ENCODE data around the gene MESP1.

The MESP1 gene

GRCh38 chr15:89756897-89757296 is 5.8 kb upstream of the MESP1 start:
- H2AFZ ChIP-seq (ENCODE audit: low read length, unreplicated experiment), result no peak overlapping the region
- no peak overlapping the region for H3K27ac ChIP-seq (ENCODE audit: low read depth, low read length)
- H3K36me3 ChIP-seq (ENCODE audit: insufficient read depth, low read length), result no peaks in the 10 kb centered on the region
- H3K79me2 ChIP-seq (ENCODE audit: control insufficient read depth, insufficient read depth, low read length, unreplicated experiment), result no peaks in the 10 kb centered on the region
- H3K4me3 ChIP-seq (ENCODE audit: low read depth, low read length), result no peak overlapping the region
- H3K4me1 ChIP-seq (ENCODE audit: control insufficient read depth, insufficient read depth, low read length, unreplicated experiment), result no peaks in the 10 kb centered on the region
- no peaks in the 10 kb centered on the region for H3K27me3 ChIP-seq (ENCODE audit: insufficient read depth, low read length)

- H3K4me1 ChIP-seq (ENCODE audit: control insufficient read depth, insufficient read depth, low read length, unreplicated experiment), result no peaks in the 10 kb centered on the region
- H3K27me3 ChIP-seq (ENCODE audit: insufficient read depth, low read length), result no peaks in the 10 kb centered on the region
- no peak overlapping the region for H3K27ac ChIP-seq (ENCODE audit: low read depth, low read length)
- H3K4me3 ChIP-seq (ENCODE audit: low read depth, low read length), result no peak overlapping the region
- H3K79me2 ChIP-seq (ENCODE audit: control insufficient read depth, insufficient read depth, low read length, unreplicated experiment), result no peaks in the 10 kb centered on the region
- H2AFZ ChIP-seq (ENCODE audit: low read length, unreplicated experiment), result no peak overlapping the region
- H3K36me3 ChIP-seq (ENCODE audit: insufficient read depth, low read length), result no peaks in the 10 kb centered on the region
Measured at GRCh38 chr15:89755701-89756100, 4.7 kb upstream of the MESP1 start.

- H3K27me3 ChIP-seq (ENCODE audit: insufficient read depth, low read length), result peaks cover 7% of the 10 kb centered on the region; the same call in 1 of the 2 replicates
- H3K27ac ChIP-seq (ENCODE audit: low read depth, low read length), result no peak overlapping the region
- no peaks in the 10 kb centered on the region for H3K79me2 ChIP-seq (ENCODE audit: control insufficient read depth, insufficient read depth, low read length, unreplicated experiment)
- H2AFZ ChIP-seq (ENCODE audit: low read length, unreplicated experiment), result no peak overlapping the region
- H3K4me1 ChIP-seq (ENCODE audit: control insufficient read depth, insufficient read depth, low read length, unreplicated experiment), result no peaks in the 10 kb centered on the region
- H3K36me3 ChIP-seq (ENCODE audit: insufficient read depth, low read length), result no peaks in the 10 kb centered on the region
- H3K4me3 ChIP-seq (ENCODE audit: low read depth, low read length), result no peak overlapping the region
Measured at GRCh38 chr15:89754361-89755154, 3.5 kb upstream of the MESP1 start.

GRCh38 chr15:89753855-89754254 is 2.8 kb upstream of the MESP1 start:
- Histone ChIP-seq H2AFZ (ENCODE audit: low read length, unreplicated experiment) (no peak overlapping the region), H3K4me1 (ENCODE audit: control insufficient read depth, insufficient read depth, low read length, unreplicated experiment) (no peaks in the 10 kb centered on the region), H3K36me3 (ENCODE audit: insufficient read depth, low read length) (no peaks in the 10 kb centered on the region), H3K4me3 (ENCODE audit: low read depth, low read length) (no peak overlapping the region), H3K79me2 (ENCODE audit: control insufficient read depth, insufficient read depth, low read length, unreplicated experiment) (no peaks in the 10 kb centered on the region), H3K27me3 (ENCODE audit: insufficient read depth, low read length) (peaks cover 14% of the 10 kb centered on the region; the same call in 1 of the 2 replicates), H3K27ac (ENCODE audit: low read depth, low read length) (no peak overlapping the region)

GRCh38 chr15:89751748-89752147 is 699 bp upstream of the MESP1 start:
- H3K4me3 ChIP-seq (ENCODE audit: low read depth, low read length), result no peak overlapping the region
- H2AFZ ChIP-seq (ENCODE audit: low read length, unreplicated experiment), result no peak overlapping the region
- H3K4me1 ChIP-seq (ENCODE audit: control insufficient read depth, insufficient read depth, low read length, unreplicated experiment), result no peaks in the 10 kb centered on the region
- H3K36me3 ChIP-seq (ENCODE audit: insufficient read depth, low read length), result no peaks in the 10 kb centered on the region
- H3K27ac ChIP-seq (ENCODE audit: low read depth, low read length), result no peak overlapping the region
- H3K79me2 ChIP-seq (ENCODE audit: control insufficient read depth, insufficient read depth, low read length, unreplicated experiment), result no peaks in the 10 kb centered on the region
- peaks cover 15% of the 10 kb centered on the region; the same call in 1 of the 2 replicates for H3K27me3 ChIP-seq (ENCODE audit: insufficient read depth, low read length)

GRCh38 chr15:89749951-89750559 is 994 bp downstream of the MESP1 start:
- Histone ChIP-seq H3K4me1 (ENCODE audit: control insufficient read depth, insufficient read depth, low read length, unreplicated experiment) (no peaks in the 10 kb centered on the region), H3K79me2 (ENCODE audit: control insufficient read depth, insufficient read depth, low read length, unreplicated experiment) (no peaks in the 10 kb centered on the region), H3K27me3 (ENCODE audit: insufficient read depth, low read length) (peaks cover 15% of the 10 kb centered on the region; the same call in 1 of the 2 replicates), H2AFZ (ENCODE audit: low read length, unreplicated experiment) (peak overlapping the region; percentile 79), H3K36me3 (ENCODE audit: insufficient read depth, low read length) (no peaks in the 10 kb centered on the region), H3K4me3 (ENCODE audit: low read depth, low read length) (peak overlapping the region; percentile 85), H3K27ac (ENCODE audit: low read depth, low read length) (no peak overlapping the region)

GRCh38 chr15:89749526-89749925 is 1.5 kb downstream of the MESP1 start:
- Histone ChIP-seq H3K4me1 (ENCODE audit: control insufficient read depth, insufficient read depth, low read length, unreplicated experiment) (no peaks in the 10 kb centered on the region), H2AFZ (ENCODE audit: low read length, unreplicated experiment) (no peak overlapping the region), H3K27ac (ENCODE audit: low read depth, low read length) (no peak overlapping the region), H3K79me2 (ENCODE audit: control insufficient read depth, insufficient read depth, low read length, unreplicated experiment) (no peaks in the 10 kb centered on the region), H3K27me3 (ENCODE audit: insufficient read depth, low read length) (peaks cover 15% of the 10 kb centered on the region; the same call in 1 of the 2 replicates), H3K4me3 (ENCODE audit: low read depth, low read length) (peak overlapping the region; percentile 85), H3K36me3 (ENCODE audit: insufficient read depth, low read length) (no peaks in the 10 kb centered on the region)

- Histone ChIP-seq H2AFZ (ENCODE audit: low read length, unreplicated experiment) (no peak overlapping the region), H3K36me3 (ENCODE audit: insufficient read depth, low read length) (no peaks in the 10 kb centered on the region), H3K4me3 (ENCODE audit: low read depth, low read length) (no peak overlapping the region), H3K4me1 (ENCODE audit: control insufficient read depth, insufficient read depth, low read length, unreplicated experiment) (no peaks in the 10 kb centered on the region), H3K27me3 (ENCODE audit: insufficient read depth, low read length) (peaks cover 15% of the 10 kb centered on the region; the same call in 1 of the 2 replicates), H3K27ac (ENCODE audit: low read depth, low read length) (no peak overlapping the region), H3K79me2 (ENCODE audit: control insufficient read depth, insufficient read depth, low read length, unreplicated experiment) (no peaks in the 10 kb centered on the region)
Measured at GRCh38 chr15:89749054-89749453, 2.0 kb downstream of the MESP1 start.

GRCh38 chr15:89747708-89748682 is 3.1 kb downstream of the MESP1 start:
- H3K4me3 ChIP-seq (ENCODE audit: low read depth, low read length), result no peak overlapping the region
- H3K79me2 ChIP-seq (ENCODE audit: control insufficient read depth, insufficient read depth, low read length, unreplicated experiment), result no peaks in the 10 kb centered on the region
- no peaks in the 10 kb centered on the region for H3K36me3 ChIP-seq (ENCODE audit: insufficient read depth, low read length)
- no peaks in the 10 kb centered on the region for H3K4me1 ChIP-seq (ENCODE audit: control insufficient read depth, insufficient read depth, low read length, unreplicated experiment)
- peaks cover 15% of the 10 kb centered on the region; the same call in 1 of the 2 replicates for H3K27me3 ChIP-seq (ENCODE audit: insufficient read depth, low read length)
- no peak overlapping the region for H2AFZ ChIP-seq (ENCODE audit: low read length, unreplicated experiment)
- H3K27ac ChIP-seq (ENCODE audit: low read depth, low read length), result no peak overlapping the region

GRCh38 chr15:89746386-89746780 is 4.7 kb downstream of the MESP1 start:
- no peak overlapping the region for H3K27ac ChIP-seq (ENCODE audit: low read depth, low read length)

More at GRCh38 chr15:89746386-89746780, 4.7 kb downstream of the MESP1 start:
- H3K4me1 ChIP-seq (ENCODE audit: control insufficient read depth, insufficient read depth, low read length, unreplicated experiment), result no peaks in the 10 kb centered on the region
- H3K4me3 ChIP-seq (ENCODE audit: low read depth, low read length), result no peak overlapping the region
- no peak overlapping the region for H2AFZ ChIP-seq (ENCODE audit: low read length, unreplicated experiment)
- no peaks in the 10 kb centered on the region for H3K36me3 ChIP-seq (ENCODE audit: insufficient read depth, low read length)
- no peaks in the 10 kb centered on the region for H3K79me2 ChIP-seq (ENCODE audit: control insufficient read depth, insufficient read depth, low read length, unreplicated experiment)
- H3K27me3 ChIP-seq (ENCODE audit: insufficient read depth, low read length), result peaks cover 15% of the 10 kb centered on the region; the same call in 1 of the 2 replicates
